CD4-positive, alpha-beta T cell (primary cell): ENCODE data around the gene BMAL2. TPM values are rescaled to one million over a fixed set of nuclear protein-coding genes. Genes with fewer than 3 reads are reported as not detected.
A peak's percentile ranks its signal among the peaks of the same experiment; 100 is the strongest.

ENCODE experiments used
- ATAC-seq: fragments of 200-7000 bp; cut with Tn5 transposase; one replicate; pipeline ENCODE4 v1.10.0; 2022; ENCODE audit warnings: mild to moderate bottlenecking; ENCODE audit not compliant: poor library complexity
- CTCF ChIA-PET: fragments of 350-600 bp; sonication (Branson Sonifier 250); formaldehyde crosslinking; loops from one replicate; lab custom pipeline; 2021; ENCODE audit warnings: antibody characterized with exemption, inconsistent platforms; lab: Charles Lee
- POLR2A ChIA-PET: fragments of 350-600 bp; sonication (Branson Sonifier 250); formaldehyde crosslinking; loops from one replicate; lab custom pipeline; 2021; ENCODE audit warnings: antibody characterized with exemption, inconsistent platforms; lab: Charles Lee
- DNase-seq, 14 experiments: peaks; one replicate each; pipeline ENCODE4 v3.0.0-alpha.2; 2013 to 2020; ENCODE audit warnings: mixed read lengths in 2 of 14
- H3K27ac ChIP-seq, 2 donors: one replicate each; pipeline versions ENCODE4 v1.5.1 to v1.7.0; 2013; ENCODE audit warnings: low read length in 2 of 2, low read depth in 1 of 2, mild to moderate bottlenecking in 1 of 2
- H3K27me3 ChIP-seq, 2 experiments: 1 replicate in 1 of 2; 2 replicates in 1 of 2; pipeline versions ENCODE4 v1.6.1 to v1.7.0; 2013; ENCODE audit warnings: low read length in 2 of 2, control low read depth in 1 of 2, mild to moderate bottlenecking in 1 of 2, moderate library complexity in 1 of 2; ENCODE audit not compliant: insufficient read depth in 2 of 2, control insufficient read depth in 1 of 2
- H3K36me3 ChIP-seq: one replicate; pipeline ENCODE4 v1.6.1; 2013; ENCODE audit warnings: low read length, control low read depth; ENCODE audit not compliant: insufficient read depth
- H3K4me1 ChIP-seq: one replicate; pipeline ENCODE4 v1.6.1; 2013; ENCODE audit warnings: low read length, control low read depth; ENCODE audit not compliant: insufficient read depth
- H3K4me3 ChIP-seq: one replicate; pipeline ENCODE4 v1.5.1; 2013; ENCODE audit warnings: mild to moderate bottlenecking, low read length, moderate library complexity
- H3K9me3 ChIP-seq, 2 experiments: 1 replicate in 1 of 2; 2 replicates in 1 of 2; pipeline versions ENCODE4 v1.6.1 to v1.7.0; 2013; ENCODE audit warnings: low read length in 2 of 2, mild to moderate bottlenecking in 2 of 2, control low read depth in 1 of 2, moderate library complexity in 1 of 2; ENCODE audit not compliant: control insufficient read depth in 1 of 2, insufficient read depth in 1 of 2
- H3K27ac Mint-ChIP-seq: one replicate; pipeline ENCODE4 v1.8.0; 2020; ENCODE audit warnings: mixed read lengths
- H3K27me3 Mint-ChIP-seq: one replicate; pipeline ENCODE4 v1.8.0; 2021; ENCODE audit warnings: mixed read lengths
- H3K36me3 Mint-ChIP-seq: one replicate; pipeline ENCODE4 v1.8.0; 2021; ENCODE audit warnings: low read depth, mixed read lengths
- H3K4me1 Mint-ChIP-seq: one replicate; pipeline ENCODE4 v1.8.0; 2021; ENCODE audit warnings: low read depth, mixed read lengths
- H3K4me3 Mint-ChIP-seq: one replicate; pipeline ENCODE4 v1.8.0; 2020; ENCODE audit warnings: mild to moderate bottlenecking, mixed read lengths
- H3K9me3 Mint-ChIP-seq: one replicate; pipeline ENCODE4 v1.8.0; 2020; ENCODE audit warnings: mixed read lengths
- intact Hi-C, 2 experiments: fragments of 100-400 bp; cut with DNase I in 1 of 2; cut with micrococcal nuclease in 1 of 2; formaldehyde crosslinking; loops; one replicate each; pipeline versions ENCODE4 v1.15.1 to v1.9.0; 2023 to 2025; cut with DNase I, micrococcal nuclease
- total RNA-seq, 174 experiments: library from RNA in 2 of 174; stranded (reverse) in 2 of 174; gene quantifications; one replicate each; pipeline ENCODE4 v1.2.3 and lab custom pipeline; 2021 to 2026
- TF ChIP-seq, protein P1 (sequence below): fragments of 200-600 bp; IDR thresholded peaks from one replicate; pipeline ENCODE4 v1.8.0; 2022; ENCODE audit warnings: antibody characterized with exemption, mild to moderate bottlenecking

Gene BMAL2
- total RNA-seq, 2 experiments from 2014 or later = 0.16 to 0.17 TPM

GRCh38 chr12:27334042-27334720 lies 1.5 kb downstream of the BMAL2 start:
- ChIA-PET POLR2A (no interaction called here), CTCF (no interaction called here)
- Mint-ChIP-seq H3K27me3 (peaks cover 49% of the 10 kb centered on the region), H3K4me1 (peaks cover 13% of the 10 kb centered on the region), H3K4me3 (peak overlapping the region; percentile 88), H3K9me3 (no peaks in the 10 kb centered on the region), H3K27ac (no peak overlapping the region), H3K36me3 (no peaks in the 10 kb centered on the region)
- H3K27ac ChIP-seq = no peak overlapping the region
- peaks cover 34 to 49% of the 10 kb centered on the region in 2 experiments for H3K27me3 ChIP-seq
- TF ChIP-seq, protein P1, sequence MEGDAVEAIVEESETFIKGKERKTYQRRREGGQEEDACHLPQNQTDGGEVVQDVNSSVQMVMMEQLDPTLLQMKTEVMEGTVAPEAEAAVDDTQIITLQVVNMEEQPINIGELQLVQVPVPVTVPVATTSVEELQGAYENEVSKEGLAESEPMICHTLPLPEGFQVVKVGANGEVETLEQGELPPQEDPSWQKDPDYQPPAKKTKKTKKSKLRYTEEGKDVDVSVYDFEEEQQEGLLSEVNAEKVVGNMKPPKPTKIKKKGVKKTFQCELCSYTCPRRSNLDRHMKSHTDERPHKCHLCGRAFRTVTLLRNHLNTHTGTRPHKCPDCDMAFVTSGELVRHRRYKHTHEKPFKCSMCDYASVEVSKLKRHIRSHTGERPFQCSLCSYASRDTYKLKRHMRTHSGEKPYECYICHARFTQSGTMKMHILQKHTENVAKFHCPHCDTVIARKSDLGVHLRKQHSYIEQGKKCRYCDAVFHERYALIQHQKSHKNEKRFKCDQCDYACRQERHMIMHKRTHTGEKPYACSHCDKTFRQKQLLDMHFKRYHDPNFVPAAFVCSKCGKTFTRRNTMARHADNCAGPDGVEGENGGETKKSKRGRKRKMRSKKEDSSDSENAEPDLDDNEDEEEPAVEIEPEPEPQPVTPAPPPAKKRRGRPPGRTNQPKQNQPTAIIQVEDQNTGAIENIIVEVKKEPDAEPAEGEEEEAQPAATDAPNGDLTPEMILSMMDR = no peak
- DNase-seq (peak in 1 of 14 experiments; percentile 3), ATAC-seq (no peak)
- peaks cover 12% of the 10 kb centered on the region for H3K4me1 ChIP-seq
- intact Hi-C loops = no loop called here
- peak overlapping the region; percentile 53 for H3K4me3 ChIP-seq
- peaks cover 0 to 5% of the 10 kb centered on the region in 2 experiments for H3K9me3 ChIP-seq
- H3K36me3 ChIP-seq = no peaks in the 10 kb centered on the region

DNA sequence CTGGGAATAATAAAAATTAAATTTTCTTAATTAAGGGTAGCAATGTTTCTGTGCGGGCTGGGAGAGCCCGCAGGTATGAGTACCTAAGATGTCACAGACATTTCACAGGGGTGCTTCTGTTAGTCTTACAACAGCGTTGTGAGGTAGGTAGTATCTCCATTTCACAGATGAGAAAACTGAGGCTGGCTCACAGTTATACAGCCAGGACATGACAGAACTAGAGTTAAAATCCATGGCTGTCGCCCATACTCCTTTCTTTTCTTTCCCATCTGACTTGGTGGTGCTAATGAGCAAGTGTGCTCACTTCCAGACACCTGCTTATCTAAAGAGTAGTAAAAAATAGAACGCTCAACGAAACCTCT lies 2.1 kb downstream of the BMAL2 start:
- no peak overlapping the region for H3K27ac ChIP-seq
- H3K36me3 ChIP-seq = no peaks in the 10 kb centered on the region
- Mint-ChIP-seq H3K36me3 (no peaks in the 10 kb centered on the region), H3K9me3 (no peaks in the 10 kb centered on the region), H3K4me1 (peaks cover 13% of the 10 kb centered on the region), H3K4me3 (no peak overlapping the region), H3K27ac (no peak overlapping the region), H3K27me3 (peaks cover 49% of the 10 kb centered on the region)
- intact Hi-C loops = no loop called here
- ChIA-PET POLR2A (no interaction called here), CTCF (no interaction called here)
- ATAC-seq = no peak
- TF ChIP-seq, protein P1 = no peak
- peaks cover 0 to 5% of the 10 kb centered on the region in 2 experiments for H3K9me3 ChIP-seq
- peaks cover 12% of the 10 kb centered on the region for H3K4me1 ChIP-seq
- peaks cover 34 to 49% of the 10 kb centered on the region in 2 experiments for H3K27me3 ChIP-seq
- no peak for DNase-seq
- no peak overlapping the region for H3K4me3 ChIP-seq

DNA sequence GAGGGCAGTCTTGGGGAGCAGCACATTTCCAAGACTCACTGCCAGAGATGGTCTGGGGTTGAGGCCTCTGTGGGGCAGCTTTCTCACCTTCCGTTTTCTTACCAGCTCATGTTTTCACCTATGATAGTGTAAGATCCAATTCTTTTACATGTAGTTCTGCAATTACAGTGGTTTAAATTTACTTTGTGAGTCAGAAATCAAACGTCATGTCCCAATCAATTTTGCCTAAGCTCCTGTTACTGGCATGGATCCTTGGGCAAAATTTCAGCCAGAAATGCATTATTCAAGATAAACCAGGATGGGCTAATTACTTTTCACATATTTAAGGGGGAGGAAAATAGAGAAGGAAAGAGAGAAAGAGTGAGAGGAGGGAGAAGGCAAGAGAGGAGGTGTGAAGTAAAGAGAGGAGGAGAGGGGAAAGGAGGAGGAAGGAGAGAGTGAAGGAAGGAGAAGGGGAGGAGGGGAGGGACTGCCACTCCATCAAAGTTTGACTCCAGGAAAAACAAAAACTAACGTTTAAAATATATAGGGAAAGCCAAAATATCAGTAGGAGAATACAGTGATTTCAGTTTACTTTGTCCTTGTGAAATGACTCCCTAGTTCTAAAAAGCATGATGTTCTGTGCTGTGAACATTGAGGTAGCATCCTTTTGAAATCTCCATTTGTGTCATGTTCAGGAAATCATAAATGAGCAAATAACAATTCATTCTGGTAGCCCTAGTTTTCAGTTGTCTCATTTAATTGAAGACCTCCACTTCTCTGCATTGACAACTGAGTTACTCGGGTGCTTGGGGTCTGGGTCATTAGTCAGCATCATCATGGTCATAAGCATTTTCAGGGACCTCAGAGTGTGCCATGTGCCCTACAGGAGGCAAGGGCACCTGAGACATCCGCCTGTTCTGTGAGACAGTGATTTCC lies 3.0 kb downstream of the BMAL2 start:
- Histone ChIP-seq H3K36me3 (no peaks in the 10 kb centered on the region), H3K4me3 (no peak overlapping the region), H3K27me3 (peaks cover 34 to 48% of the 10 kb centered on the region in 2 experiments), H3K27ac (no peak overlapping the region), H3K4me1 (peaks cover 12% of the 10 kb centered on the region), H3K9me3 (peaks cover 0 to 5% of the 10 kb centered on the region in 2 experiments)
- no peaks in the 10 kb centered on the region for H3K36me3 Mint-ChIP-seq
- no peak for DNase-seq
- POLR2A ChIA-PET = no interaction called here
- H3K27ac Mint-ChIP-seq = no peak overlapping the region
- TF ChIP-seq, protein P1 = no peak
- no peak for ATAC-seq
- H3K9me3 Mint-ChIP-seq = no peaks in the 10 kb centered on the region
- H3K4me1 Mint-ChIP-seq = peaks cover 13% of the 10 kb centered on the region
- intact Hi-C loops = no loop called here
- CTCF ChIA-PET = no interaction called here
- peaks cover 45% of the 10 kb centered on the region for H3K27me3 Mint-ChIP-seq
- peak overlapping the region; percentile 4 for H3K4me3 Mint-ChIP-seq
